HepG2 (cell line): Measurements from ENCODE around the gene DNAJC11.

Source experiments
- CBX1 ChIP-seq: IDR thresholded peaks from one replicate; pipeline ENCODE4 v1.6.1; 2016; ENCODE audit warnings: antibody characterized with exemption, low read depth
- DDIT3 ChIP-seq: sonication (generic); formaldehyde crosslinking; IDR thresholded peaks from 2 replicates; pipeline ENCODE4 v1.4.0; 2020; ENCODE audit warnings: mild to moderate bottlenecking, missing genetic modification reagents
- FOXJ3 ChIP-seq: sonication (generic); formaldehyde crosslinking; IDR thresholded peaks from 2 replicates; pipeline ENCODE4 v1.4.0; 2020; ENCODE audit warnings: missing genetic modification reagents, mild to moderate bottlenecking, borderline replicate concordance
- MAX ChIP-seq: IDR thresholded peaks from 2 replicates; pipeline ENCODE4 v1.6.1; 2012; ENCODE audit warnings: inconsistent platforms
- MXD1 ChIP-seq: sonication (generic); formaldehyde crosslinking; IDR thresholded peaks from 2 replicates; pipeline ENCODE4 v1.4.0; 2020; ENCODE audit warnings: mild to moderate bottlenecking, missing genetic modification reagents
- NCOA2 ChIP-seq: sonication (generic); formaldehyde crosslinking; IDR thresholded peaks from 2 replicates; pipeline ENCODE4 v1.8.0; 2022; ENCODE audit warnings: inconsistent platforms
- NR2F1 ChIP-seq, 2 experiments: fragments of 450-650 bp in 1 of 2; formaldehyde crosslinking in 1 of 2; IDR thresholded peaks; 2 replicates each; pipeline versions ENCODE4 v1.5.0 to v1.6.1; 2016 to 2020; ENCODE audit warnings: mild to moderate bottlenecking in 1 of 2, missing compliant biosample characterization in 1 of 2, missing genetic modification reagents in 1 of 2, moderate library complexity in 1 of 2
- POLR2AphosphoS2 ChIP-seq: IDR thresholded peaks from 2 replicates; pipeline ENCODE4 v1.6.1; 2011; ENCODE audit warnings: low read depth, low read length, improper control_type of control experiment
- RARG ChIP-seq: sonication (generic); formaldehyde crosslinking; IDR thresholded peaks from 2 replicates; pipeline ENCODE4 v1.4.0; 2020; ENCODE audit warnings: low read depth, mild to moderate bottlenecking, missing genetic modification reagents
- STAT6 ChIP-seq: sonication (generic); formaldehyde crosslinking; IDR thresholded peaks from 2 replicates; pipeline ENCODE4 v1.4.0; 2020; ENCODE audit warnings: missing genetic modification reagents, mild to moderate bottlenecking, borderline replicate concordance

GRCh38 chr1:6668503-6668902 lies 33.1 kb downstream of the DNAJC11 start:
- TF ChIP-seq MXD1 (CRISPR knock-in tag) (no peak), STAT6 (CRISPR knock-in tag) (no peak), FOXJ3 (CRISPR knock-in tag) (no peak), MAX (no peak), POLR2AphosphoS2 (no peak), NR2F1 (CRISPR knock-in tag; IDR thresholded peaks at IDR 0.05) (no peak), RARG (CRISPR knock-in tag) (no peak), NCOA2 (CRISPR knock-in tag) (no peak), CBX1 (no peak), DDIT3 (CRISPR knock-in tag) (no peak)
